Right lung (tissue), 5 donors: ENCODE results near the gene PUM1. TPM values are rescaled to one million over a fixed set of nuclear protein-coding genes. Genes with fewer than 3 reads are reported as not detected.
"Not testable (repeated sequence)": the region's sequence is repeated elsewhere in the genome, so short reads cannot be mapped to it uniquely, and the experiment has no call there.

ENCODE experiments used
- DNase-seq, 2 donors: peaks; one replicate each; pipeline ENCODE4 v3.0.0-alpha.2; 2013
- polyA plus RNA-seq, 5 donors: library from polyadenylated mRNA; unstranded; fragments of 120-200 nt; gene quantifications; one replicate each; pipeline versions ENCODE4 v1.2.1 to v1.2.3, GENCODE V29; 2013; ENCODE audit warnings: inconsistent platforms in 1 of 5, low replicate concordance in 1 of 5; ENCODE audit not compliant: insufficient read length in 5 of 5, insufficient read depth in 1 of 5

PUM1 gene
- polyA plus RNA-seq, 5 donors = 69.6 to 122 (median 114) TPM

- DNase-seq = no peak
These were observed 6.8 kb upstream of the PUM1 start for GRCh38 chr1:31072304-31072746.

GRCh38 chr1:31069392-31069791 is 3.9 kb upstream of the PUM1 start:
- no peak for DNase-seq

- DNase-seq = peak; percentile 62 to 64
These were observed 703 bp downstream of the PUM1 start for GRCh38 chr1:31064718-31065309.

GRCh38 chr1:31064111-31064717 is 1.3 kb downstream of the PUM1 start:
- DNase-seq = peak; percentile 20 to 31

GRCh38 chr1:31063631-31064030 is 1.9 kb downstream of the PUM1 start:
- DNase-seq = peak in 1 of 2 donors; percentile 12

- no peak for DNase-seq
These were observed 2.6 kb downstream of the PUM1 start for GRCh38 chr1:31062867-31063380.

GRCh38 chr1:31062162-31062866 is 3.2 kb downstream of the PUM1 start:
- not testable (repeated sequence) for DNase-seq

GRCh38 chr1:31058012-31058411 is 7.5 kb downstream of the PUM1 start:
- no peak for DNase-seq

GRCh38 chr1:31055953-31056352 is 9.6 kb downstream of the PUM1 start:
- DNase-seq = no peak

GRCh38 chr1:31055501-31055900 is 10.0 kb downstream of the PUM1 start:
- no peak for DNase-seq

- DNase-seq = no peak
These were observed 10.5 kb downstream of the PUM1 start for GRCh38 chr1:31054958-31055481.

GRCh38 chr1:31054349-31054748 is 11.2 kb downstream of the PUM1 start:
- no peak for DNase-seq

- DNase-seq = peak in 1 of 2 donors; percentile 36
These were observed 12.9 kb downstream of the PUM1 start for GRCh38 chr1:31052613-31053012.

- DNase-seq = peak in 1 of 2 donors; percentile 16
These were observed 13.9 kb downstream of the PUM1 start for GRCh38 chr1:31051611-31052010.

GRCh38 chr1:31047507-31047906 is 18.0 kb downstream of the PUM1 start:
- not testable (repeated sequence) for DNase-seq

GRCh38 chr1:31043631-31044030 is 21.9 kb downstream of the PUM1 start:
- DNase-seq = no peak

- no peak for DNase-seq
These were observed 22.9 kb downstream of the PUM1 start for GRCh38 chr1:31042656-31043055.

GRCh38 chr1:31041529-31041928 is 24.0 kb downstream of the PUM1 start:
- DNase-seq = no peak

- DNase-seq = no peak
These were observed 25.5 kb downstream of the PUM1 start for GRCh38 chr1:31040038-31040437.

GRCh38 chr1:31038935-31039334 is 26.6 kb downstream of the PUM1 start:
- not testable (repeated sequence) for DNase-seq

GRCh38 chr1:31038360-31038759 is 27.2 kb downstream of the PUM1 start:
- DNase-seq = no peak

GRCh38 chr1:31036749-31037500 is 28.6 kb downstream of the PUM1 start:
- no peak for DNase-seq
